GM12874 (cell line): Measurements from ENCODE around the gene RPS6KA2.

Source experiments
- TF ChIP-seq, protein P1 (sequence below): IDR thresholded peaks from 2 replicates; pipeline ENCODE4 v1.5.1; 2011; ENCODE audit warnings: low read depth, mild to moderate bottlenecking, control low read depth, low read length, moderate library complexity; ENCODE audit not compliant: insufficient read depth

RPS6KA2 gene

DNA sequence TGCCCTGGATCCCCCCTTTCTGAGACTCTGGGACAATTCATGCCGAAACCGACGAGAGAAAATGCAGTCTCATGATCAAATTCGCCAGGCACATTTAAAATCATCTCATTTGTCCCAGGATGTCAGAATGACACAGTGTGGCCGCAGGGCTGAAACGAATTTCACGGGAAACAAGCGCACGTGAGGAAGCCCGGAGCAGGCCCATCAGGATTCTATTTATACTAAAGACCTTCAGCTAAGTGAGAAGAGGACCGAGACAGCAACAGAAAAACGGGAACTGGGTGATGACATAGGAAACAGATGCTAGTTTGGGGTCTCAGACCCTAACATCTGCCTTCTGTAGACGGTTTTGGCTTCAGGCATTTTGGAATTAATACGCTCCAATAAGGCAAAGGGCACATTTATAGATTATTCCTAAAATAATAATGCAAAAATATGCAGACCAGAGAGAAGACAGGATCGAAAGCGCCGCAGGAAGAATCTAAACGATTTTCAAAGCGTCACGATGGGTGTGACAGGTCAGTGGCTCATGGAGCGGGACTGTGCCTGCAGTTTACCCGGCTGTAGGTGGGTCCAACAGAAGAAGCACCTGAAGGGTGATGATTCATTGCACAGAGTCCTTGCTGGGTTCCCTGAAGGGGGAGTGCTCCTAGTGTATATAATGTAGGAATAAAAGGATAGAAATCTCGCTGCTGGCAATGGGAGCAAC lies 163.5 kb downstream of the RPS6KA2 start:
- TF ChIP-seq, protein P1, sequence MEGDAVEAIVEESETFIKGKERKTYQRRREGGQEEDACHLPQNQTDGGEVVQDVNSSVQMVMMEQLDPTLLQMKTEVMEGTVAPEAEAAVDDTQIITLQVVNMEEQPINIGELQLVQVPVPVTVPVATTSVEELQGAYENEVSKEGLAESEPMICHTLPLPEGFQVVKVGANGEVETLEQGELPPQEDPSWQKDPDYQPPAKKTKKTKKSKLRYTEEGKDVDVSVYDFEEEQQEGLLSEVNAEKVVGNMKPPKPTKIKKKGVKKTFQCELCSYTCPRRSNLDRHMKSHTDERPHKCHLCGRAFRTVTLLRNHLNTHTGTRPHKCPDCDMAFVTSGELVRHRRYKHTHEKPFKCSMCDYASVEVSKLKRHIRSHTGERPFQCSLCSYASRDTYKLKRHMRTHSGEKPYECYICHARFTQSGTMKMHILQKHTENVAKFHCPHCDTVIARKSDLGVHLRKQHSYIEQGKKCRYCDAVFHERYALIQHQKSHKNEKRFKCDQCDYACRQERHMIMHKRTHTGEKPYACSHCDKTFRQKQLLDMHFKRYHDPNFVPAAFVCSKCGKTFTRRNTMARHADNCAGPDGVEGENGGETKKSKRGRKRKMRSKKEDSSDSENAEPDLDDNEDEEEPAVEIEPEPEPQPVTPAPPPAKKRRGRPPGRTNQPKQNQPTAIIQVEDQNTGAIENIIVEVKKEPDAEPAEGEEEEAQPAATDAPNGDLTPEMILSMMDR = no peak

DNA sequence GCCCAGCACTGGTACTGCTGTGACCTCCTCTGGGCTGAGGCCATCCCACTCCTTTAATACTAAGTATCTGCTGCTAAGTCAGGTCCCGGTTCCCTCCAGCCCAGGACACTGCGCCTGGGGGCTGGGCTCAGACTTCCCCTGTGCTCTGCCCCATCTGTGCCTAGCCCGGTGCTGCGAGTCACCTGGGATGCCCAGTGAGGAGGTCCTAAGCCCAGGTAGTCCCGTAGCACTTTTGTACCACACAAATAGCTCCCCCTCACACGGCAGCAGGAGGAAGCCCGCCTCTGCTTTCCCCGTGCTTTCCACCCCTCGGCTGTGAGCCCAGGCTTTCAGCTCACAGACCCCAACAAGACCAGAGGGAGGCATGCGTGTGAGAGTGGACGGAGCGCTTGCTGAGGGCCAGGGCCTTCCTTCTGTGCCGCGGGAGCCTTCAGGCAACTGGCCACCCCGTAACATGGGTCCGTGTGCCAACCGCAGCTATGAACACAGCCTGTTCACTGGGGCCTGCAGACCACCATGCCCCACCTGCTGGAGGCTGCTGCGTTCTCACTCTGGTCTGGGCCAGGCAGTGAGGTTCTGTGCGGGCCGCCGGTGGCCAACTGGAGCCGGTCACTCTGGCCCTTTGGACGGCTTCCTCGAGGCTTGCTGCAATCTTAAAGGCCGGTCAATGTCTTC lies 164.5 kb downstream of the RPS6KA2 start:
- TF ChIP-seq, protein P1 = no peak

DNA sequence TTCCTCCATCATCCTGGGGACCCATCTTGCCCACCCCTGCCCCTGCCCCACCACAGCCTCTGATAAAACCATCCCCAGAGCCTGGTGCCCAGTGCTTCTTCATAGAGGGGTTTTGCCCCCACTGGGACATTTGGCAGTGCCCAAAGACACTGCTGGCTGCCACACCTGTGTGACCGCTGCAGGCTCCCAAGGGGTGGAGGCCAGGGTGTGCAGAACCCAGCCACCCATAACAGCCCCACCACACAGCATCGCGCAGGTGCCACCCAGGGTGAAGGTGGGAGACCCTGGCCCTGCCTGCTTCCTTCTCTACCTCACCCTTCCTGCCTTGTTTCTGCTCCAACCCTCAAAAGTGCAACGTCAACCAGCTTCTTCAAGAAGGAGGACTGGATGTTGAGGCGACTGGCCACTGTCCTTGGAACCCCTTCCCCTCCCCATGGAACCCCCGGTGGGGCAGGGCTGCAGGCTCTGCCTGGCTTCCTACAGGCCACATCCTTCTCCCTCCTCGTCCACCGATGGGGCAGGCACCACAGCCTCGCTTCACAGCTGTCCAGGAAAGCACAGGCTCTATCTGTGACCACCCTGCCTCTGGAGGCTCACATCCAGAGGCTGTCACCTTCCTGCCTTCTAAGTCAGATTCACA lies 165.1 kb downstream of the RPS6KA2 start:
- TF ChIP-seq, protein P1 = no peak

DNA sequence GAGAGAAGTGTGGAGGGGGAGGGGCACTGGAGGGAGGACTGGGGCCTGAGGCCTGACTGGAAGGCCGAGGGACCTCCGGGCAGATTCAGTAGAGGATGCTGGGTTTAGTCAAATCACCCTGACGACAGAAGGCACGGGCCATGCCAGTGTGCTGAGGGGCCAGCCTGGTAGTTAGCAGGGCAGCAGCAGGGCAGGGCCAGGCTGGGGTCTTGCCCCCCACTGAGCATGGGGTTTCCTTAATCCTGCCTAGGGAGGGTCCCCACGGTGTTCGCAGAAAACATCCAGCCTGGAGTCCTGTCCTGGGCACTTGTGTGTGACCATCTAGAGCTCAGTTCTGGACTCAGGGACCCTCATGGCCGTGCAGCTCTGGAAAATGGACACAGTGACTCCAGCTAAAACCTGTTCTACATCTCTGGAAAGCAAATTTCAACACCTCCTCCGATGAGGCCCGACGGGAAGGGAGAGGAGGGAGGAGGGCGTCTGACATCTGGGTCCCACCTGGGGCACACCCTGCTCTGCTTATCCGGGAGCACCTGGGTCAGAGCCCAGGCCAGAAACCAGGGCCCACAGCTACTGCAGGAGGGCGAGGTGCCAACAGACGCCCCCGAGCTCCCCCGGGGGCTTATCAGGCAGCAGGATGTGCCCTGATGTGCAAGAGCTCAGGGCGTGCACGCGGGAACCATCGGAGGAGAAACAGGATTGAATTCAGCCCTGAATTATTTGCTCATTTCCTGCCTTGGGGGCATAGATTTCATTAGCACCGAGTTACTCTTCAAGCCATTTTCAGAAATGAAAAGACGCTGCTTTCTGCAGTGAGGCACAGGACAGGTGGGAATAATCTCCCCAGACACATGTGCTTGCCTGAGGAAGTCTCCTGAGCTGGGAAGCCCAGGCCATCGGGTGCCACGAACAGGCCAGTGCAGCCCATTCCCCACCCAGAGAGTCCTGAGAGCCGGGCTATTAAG lies 166.3 kb downstream of the RPS6KA2 start:
- TF ChIP-seq, protein P1 = no peak

DNA sequence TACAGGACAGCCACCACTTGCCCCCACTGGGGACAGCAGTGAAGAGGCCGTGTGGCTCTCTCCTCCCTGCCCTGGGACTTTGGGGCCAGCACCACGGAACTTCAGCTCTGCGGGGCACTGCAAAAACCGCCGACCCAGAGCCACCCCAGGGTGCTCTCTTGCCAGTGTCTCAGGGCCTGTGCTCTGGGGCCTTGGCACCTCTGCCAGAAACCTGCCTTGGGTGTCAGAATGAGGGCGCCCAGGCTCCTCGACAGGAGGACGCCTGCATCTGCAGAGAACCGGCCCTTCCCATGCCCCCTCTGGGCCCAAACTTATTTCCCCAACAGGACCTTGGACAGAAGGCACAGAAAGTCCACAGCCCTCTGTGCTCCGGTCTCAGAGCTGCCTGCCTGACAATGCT lies 167.1 kb downstream of the RPS6KA2 start:
- TF ChIP-seq, protein P1 = no peak

DNA sequence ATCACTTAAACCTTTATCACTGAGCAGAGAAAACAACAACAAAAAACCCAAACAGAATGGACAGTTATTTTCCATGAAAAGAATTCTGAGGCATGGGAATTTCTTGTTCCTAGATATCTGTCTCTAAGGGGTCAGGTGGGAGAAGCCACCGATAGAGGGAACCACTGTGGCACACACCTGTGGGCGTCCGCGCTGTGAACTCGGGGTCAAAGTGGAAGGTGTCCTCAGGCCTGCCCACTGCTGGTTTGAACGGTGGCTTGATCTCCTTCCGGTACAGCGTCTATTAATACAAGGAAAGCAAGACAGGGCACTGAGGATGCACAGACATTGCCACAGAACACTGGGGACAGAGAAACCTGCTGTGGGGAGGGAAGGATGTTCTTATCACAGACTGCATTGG lies 167.8 kb downstream of the RPS6KA2 start:
- TF ChIP-seq, protein P1 = no peak
